GM19395 (cell line): Measurements from ENCODE around the gene DNAJB1.
"Not testable (repeated sequence)": the region's sequence is repeated elsewhere in the genome, so short reads cannot be mapped to it uniquely, and the experiment has no call there.

Experiments
- ATAC-seq: cut with Tn5 transposase; IDR thresholded peaks from one replicate; pipeline ENCODE4 v1.9.1; 2021; ENCODE audit warnings: mild to moderate bottlenecking, moderate library complexity; ENCODE audit not compliant: unreplicated experiment

Gene DNAJB1

GRCh38 chr19:14553042-14553938 is 35.1 kb upstream of the DNAJB1 start:
- no peak for ATAC-seq

DNA sequence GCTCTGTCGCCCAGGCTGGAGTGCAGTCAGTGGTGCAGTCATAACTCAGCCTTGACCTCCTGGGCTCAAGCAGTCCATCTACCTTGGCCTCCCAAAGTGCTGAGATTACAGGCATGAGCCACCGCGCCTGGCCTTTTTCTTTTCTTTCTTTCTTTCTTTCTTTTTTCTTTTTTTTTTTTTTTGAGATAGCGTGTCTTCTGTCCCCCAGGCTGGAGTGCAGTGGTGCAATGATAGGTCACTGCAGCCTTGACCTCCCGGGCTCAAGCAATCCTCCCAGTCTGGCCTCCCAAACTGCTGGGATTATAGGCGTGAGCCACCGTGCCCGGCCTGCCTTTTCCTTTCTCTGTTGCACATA is 33.8 kb upstream of the DNAJB1 start:
- ATAC-seq, result not testable (repeated sequence)

GRCh38 chr19:14551134-14552005 is 33.2 kb upstream of the DNAJB1 start:
- ATAC-seq, result not testable (repeated sequence)

DNA sequence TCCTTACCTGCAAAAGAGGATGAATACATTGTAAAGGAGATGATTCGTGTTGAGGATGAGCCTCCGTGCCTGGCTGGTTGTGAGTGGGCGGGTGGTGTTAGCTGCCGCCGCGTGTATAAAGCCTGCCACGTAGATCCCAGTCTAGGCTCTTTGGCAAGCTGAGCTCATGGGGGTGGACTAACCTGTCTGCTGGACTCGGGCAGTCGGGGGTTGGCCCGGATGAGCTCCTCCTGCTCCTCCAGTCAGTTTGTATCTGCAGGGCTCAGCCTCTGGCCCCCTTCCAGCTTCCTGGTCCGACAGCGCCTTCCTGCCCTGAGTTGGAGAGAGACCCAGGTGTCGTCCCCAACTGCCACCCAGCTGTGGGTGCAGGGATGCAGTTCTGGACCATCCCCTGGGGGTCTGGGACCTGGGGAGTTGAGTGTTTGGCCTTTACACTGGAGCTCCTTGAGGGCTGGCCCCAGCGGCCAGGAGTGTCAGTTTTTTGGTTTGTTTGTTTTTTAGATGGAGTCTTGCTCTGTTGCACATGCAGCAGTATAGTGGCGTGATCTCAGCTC is 32.1 kb upstream of the DNAJB1 start:
- no peak for ATAC-seq

DNA sequence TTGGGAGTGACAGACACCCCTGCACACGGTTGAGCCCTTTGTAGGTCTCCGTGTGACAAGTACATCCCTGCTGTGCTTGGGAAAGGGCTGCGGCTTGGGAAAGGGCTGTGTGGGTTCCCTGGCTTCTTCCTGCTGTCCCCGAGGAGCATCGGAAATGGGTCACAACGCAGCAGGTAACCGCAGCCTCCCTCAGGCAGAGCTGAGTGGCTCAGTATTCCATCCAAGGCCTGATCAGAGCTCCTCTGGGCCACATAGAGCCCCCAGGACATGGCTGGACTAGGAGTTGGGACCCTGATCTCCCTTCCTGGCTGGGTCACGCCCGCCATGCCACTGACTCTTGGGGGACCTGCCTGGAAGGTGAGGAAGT is 27.5 kb upstream of the DNAJB1 start:
- ATAC-seq, result no peak

DNA sequence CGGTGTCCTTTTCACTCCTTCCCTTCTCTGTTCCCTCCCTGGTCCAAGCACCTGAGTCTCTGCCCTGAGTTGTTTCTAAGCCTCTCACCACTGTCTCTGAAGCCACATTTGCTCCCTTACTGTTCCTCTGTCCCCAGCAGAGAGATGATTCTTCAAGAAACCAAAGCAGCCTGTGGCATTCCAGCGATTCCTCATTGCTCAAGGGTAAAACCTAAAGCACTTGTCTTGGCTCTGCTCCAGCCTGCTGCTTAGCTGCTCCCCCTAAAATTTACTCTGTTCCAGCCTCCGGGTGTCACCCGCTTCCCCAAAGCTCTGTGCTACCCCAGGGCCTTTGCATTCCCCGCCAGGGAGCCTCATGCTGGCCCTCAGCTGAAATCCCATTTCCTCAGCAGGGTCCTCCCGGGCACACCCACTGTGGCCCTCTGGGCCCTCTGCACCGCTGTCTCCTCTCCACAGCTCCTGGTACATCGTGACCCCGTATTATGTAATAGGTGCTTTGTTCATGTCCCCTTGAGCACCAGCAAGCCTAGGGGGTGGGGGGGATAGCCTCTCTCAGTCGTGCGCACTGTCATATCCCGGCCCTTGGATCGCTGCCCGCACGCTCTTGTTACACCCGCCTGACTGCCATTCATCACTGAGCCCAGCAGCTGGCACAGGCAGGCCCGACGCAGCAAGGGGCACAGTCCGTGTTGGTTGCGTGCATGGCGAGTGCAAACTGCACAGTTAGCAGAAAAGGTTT is 26.9 kb upstream of the DNAJB1 start:
- ATAC-seq, result no peak

GRCh38 chr19:14544047-14544446 is 25.9 kb upstream of the DNAJB1 start:
- ATAC-seq, result no peak

- no peak for ATAC-seq
Observed at GRCh38 chr19:14542711-14543328, 24.6 kb upstream of the DNAJB1 start.

GRCh38 chr19:14541979-14542378 is 23.8 kb upstream of the DNAJB1 start:
- ATAC-seq, result not testable (repeated sequence)

DNA sequence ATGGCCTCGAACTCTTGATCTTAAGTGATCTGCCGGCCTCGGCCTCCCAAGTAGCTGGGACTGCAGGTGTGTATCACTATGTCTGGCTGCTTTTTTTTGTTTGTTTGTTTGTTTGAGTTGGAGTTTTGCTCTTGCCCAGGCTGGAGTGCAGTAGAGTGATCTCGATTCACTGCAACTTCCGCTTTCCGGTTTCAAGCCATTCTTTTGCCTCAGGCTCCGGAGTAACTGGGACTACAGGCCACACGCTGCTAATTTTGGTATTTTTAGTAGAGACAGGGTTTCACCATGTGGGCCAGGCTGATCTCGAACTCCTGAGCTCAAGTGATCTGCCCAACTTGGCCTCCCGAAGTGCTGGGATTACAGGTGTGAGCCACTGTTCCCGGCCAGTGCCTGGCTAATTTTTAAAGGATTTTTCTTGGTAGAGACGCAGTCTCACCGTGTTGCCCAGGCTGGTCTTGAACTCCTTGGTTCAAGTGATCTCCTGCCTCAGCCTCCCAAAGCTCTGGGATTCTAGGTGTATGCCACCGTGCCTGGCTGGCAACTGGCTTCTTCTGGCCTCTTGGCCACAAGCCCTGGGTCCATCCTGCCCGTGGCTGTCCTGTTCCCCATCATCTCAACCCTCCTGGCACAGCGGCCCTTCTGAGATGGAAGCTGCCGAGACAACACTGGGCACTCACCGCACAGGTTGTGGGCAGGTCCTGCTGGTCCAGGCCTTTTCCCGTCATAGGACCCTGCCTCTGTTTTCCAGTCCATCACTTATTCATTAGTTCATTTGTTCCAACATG is 22.7 kb upstream of the DNAJB1 start:
- no peak for ATAC-seq

DNA sequence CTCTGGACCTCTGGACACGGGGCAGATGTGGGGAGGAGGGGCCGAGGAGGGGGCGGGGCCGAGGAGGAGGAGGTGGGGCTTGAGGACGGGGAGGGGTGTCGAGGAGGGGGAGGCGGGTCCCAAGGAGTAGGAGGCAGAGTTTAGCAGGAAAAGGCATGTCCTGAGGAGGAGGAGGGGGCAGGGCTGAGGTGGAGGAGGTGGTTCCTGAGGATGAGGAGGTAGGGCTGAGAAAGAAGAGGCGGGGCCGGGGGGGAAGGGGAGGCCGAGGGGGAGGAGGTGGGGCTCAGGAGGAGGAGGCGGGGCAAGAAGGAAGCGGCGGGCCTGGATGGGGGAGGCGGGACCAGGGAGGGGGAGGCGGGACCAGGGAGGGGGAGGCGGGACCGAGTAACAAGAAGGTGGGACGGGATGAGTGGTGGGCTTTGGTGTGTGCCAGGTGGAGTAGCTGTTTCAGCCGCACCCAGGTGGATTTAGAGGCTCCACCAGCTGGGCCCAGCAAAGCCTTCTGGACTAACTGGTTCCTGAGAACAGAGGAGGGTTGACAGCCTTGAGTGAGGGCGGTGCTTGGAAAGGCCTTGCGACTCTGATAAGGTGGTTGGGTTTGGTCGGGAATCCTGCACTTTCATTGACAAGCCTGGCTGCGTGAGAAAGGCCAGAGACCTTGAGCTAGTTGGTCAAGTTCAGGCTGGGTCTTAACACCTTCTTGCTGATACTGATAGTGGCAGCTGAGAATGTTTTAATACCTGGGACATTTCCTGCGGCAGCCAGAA is 18.9 kb upstream of the DNAJB1 start:
- ATAC-seq, result no peak

GRCh38 chr19:14533450-14533849 is 15.3 kb upstream of the DNAJB1 start:
- ATAC-seq, result no peak

- no peak for ATAC-seq
Observed at GRCh38 chr19:14530506-14530905, 12.3 kb upstream of the DNAJB1 start.

DNA sequence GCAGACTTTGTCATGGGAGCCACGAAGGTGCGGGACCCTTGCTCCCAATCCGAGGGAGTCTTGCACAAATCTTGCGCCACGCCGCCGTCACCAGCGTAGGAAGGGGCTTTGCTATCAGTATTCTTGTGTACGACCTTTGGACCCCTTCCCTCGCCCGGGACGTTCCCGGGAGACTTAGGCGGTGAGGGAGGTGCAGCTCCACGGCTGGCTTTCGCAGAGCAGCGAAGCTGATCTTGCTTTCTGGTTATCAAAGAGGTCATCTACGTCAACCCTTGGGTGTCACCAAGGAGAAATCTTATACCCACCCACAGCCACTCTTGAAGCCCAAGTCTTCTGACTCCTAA is 11.8 kb upstream of the DNAJB1 start:
- peak; percentile 3 for ATAC-seq

DNA sequence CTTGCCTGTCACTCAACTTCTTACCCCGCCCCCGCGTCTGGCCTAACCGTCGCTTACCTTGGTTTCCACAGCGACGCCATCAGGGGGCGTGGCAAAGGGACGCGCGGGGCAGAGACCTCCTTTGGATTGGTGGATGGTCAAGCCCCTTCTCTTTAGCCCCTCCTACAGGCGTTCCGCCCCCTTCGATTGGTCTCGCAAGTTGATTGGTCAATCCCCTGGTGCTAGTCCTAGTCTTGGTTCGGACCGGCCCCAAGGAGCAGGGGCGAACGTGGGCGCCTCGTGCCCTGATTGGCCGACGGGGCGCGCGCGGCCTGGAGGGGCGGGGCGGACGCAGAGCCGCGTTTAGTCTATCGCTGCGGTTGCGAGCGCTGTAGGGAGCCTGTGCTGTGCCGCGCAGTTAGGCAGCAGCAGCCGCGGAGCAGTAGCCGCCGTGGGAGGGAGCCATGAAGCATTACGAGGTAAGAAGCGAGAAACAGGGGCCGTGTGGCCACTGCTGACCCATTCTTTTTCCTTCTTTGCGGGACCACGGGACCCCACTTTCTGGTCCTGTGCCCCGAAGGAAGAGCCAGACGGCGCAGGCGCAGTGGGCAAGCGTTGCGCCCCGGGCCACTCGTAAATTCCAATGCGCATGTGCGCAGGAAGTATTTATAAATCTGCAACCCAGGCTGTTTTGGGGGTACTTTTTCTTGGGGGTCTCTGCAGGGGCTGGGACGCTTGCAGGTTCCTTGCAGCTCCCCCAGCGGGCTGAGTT is 11.2 kb upstream of the DNAJB1 start, which contains the start of gene TECR:
Gene TECR (plus strand): TSS at position 341 of the 751 bp plus-strand sequence. CDS start 103 bp downstream, at position 444.
- ATAC-seq, result peak; percentile 91

- no peak for ATAC-seq
Observed at GRCh38 chr19:14528419-14529253, 10.4 kb upstream of the DNAJB1 start.

GRCh38 chr19:14526423-14526822 is 8.2 kb upstream of the DNAJB1 start:
- no peak for ATAC-seq
